Measurements from ENCODE around the gene CLDN8.

Gene CLDN8

DNA sequence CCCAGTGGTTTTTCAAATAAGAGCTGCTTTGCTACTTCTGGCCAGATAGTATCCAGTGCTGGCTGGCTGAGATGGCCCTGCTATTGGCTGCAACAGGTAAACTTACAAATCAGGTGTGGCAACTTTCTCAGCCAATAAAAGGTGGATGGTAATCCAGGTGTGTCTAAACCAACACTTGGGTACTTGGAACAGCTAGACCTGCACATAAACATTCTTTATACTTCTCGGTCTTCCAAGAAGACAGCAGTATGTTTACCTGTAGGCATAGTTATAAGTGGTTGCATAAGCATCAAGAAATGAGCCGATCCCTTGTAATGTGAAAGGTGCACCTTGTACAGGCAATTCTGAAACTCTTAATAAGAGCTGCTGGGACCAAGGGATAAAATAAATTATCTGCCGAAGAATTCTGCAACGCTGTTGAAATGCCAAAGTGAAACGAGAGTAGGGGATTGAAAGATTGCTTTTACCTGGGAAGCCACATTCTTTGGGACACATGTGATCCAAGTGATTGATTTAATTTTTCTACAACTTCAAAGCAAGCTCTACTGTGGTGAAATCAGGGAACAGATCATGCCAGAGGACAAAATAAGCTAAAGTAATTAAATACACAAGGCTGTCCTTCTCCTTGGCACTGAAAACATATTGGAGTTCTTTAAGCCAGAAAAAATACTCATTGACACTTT, at the start of gene CLDN8:
Gene CLDN8 (minus strand): TSS at position 57 of the 683 bp plus-strand sequence. CDS start 172 bp downstream, outside the sequence.
- in situ Hi-C loops (cut with MboI; ENCODE audit: low sequenced_read_pairs) = no loop called here

DNA sequence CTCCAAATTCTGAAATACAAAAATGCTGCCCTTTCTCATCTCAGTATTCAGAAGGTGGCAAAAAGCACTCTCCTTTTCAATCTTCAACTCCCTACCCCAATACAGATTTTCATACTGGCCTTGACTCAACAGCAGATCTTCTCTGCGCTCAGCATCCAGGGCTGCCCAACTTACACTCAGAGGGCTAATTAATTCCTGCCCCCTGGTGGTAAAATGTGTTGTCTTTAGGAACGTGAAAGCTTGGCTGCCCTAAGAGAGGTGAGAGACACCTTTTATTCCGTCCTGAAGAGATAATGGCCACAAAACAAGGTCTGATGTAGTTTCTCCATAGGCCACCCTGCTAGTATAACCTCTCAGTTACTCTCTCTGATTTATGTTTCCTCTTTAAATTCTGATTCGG, 41.9 kb upstream of the CLDN8 start:
- in situ Hi-C loops (cut with MboI; ENCODE audit: low sequenced_read_pairs) = no loop called here

DNA sequence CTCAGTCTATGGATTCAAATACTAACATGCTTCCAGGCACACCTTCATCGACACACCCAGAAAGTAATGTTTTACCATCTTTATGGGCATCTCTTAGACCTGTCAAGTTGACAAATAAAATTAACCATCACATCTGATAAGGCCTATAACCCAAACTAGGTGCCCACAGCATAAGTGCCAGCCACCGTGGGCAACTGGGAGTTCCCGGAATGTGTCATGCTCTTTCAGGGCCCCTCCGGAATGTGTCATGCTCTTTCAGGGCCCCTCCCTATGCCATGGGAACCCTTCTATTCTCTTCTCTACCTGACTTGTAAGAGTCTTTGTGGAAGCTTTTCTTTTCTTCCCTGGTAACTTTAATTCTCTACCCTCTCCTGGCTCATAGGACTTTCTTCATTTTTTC, 40.2 kb upstream of the CLDN8 start:
- in situ Hi-C loops (cut with MboI; ENCODE audit: low sequenced_read_pairs) = no loop called here

DNA sequence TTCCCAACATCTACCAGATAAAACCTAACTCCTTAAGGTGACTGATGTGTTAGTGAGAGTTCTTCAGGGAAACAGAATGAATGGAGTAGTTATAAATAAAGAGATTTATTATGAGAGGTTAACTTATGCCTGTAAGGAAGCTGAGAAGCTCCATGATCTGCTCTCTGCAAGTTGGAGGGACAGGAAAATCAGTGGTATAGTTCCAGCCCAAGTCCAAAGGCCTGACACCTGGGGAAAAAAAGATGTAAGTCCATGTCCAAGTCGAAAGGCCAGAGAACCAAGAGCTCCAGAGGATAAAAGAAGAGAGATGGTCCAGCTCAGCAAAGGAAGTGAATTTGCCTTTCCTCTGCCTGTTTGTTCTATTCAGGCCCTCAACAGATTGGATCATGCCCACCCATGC, 39.8 kb upstream of the CLDN8 start:
- in situ Hi-C loops (cut with MboI; ENCODE audit: low sequenced_read_pairs) = no loop called here

DNA sequence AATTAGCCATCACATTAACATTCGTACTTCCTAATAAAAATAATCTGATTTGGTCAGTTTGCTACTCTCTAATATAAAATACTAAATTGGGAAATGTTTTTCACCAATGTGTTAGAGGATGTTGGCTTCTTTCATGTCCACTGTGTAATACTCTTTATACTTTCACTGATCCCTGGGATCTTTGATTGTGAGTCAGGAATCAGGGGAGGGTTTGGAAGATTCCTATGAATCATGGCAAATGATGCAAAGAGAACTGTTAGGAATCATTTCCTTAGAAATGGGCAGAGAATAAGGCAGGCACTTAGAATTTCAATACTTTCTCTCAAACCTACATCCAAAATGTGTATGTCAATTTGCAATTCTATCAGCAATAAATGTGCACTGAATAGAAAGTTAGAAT, 35.9 kb upstream of the CLDN8 start:
- in situ Hi-C loops (cut with MboI; ENCODE audit: low sequenced_read_pairs) = no loop called here

DNA sequence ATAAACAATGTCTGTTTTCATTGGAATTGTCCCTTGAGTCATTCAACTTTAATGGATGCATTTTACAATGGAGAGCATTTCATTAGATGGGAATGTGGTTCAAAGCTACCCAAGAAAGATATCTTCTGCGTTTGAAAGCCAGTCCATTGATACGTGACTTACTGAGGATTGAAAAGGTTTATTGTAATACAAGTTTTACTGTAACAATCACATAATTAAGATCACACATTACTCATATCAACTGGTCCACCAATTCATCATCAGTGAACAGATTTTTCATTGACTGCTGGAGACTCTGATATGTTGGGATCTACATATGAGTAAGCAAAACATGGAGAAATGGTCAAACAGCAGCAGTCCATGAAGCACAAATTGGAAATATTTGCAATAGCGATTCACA, 34.0 kb upstream of the CLDN8 start:
- in situ Hi-C loops (cut with MboI; ENCODE audit: low sequenced_read_pairs) = no loop called here

DNA sequence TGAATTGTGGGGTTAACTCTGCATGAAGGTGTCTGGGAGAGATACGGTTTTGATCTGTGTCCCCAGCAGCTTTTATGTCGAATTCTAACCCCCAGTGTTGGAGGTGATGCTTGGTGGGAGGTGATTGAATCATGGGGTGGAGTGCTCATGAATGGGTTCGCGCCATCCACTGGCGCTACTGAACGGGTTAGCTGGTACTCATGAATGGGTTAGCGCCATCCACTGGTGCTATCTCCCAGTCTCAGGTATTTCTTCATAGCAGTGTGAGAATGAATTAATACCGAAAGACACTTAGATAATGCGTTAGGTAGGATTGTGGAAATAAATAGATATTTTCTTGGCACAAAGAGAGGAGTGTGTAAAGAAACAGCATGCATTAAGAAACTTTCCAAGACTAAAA, 32.9 kb upstream of the CLDN8 start:
- in situ Hi-C loops (cut with MboI; ENCODE audit: low sequenced_read_pairs) = no loop called here

DNA sequence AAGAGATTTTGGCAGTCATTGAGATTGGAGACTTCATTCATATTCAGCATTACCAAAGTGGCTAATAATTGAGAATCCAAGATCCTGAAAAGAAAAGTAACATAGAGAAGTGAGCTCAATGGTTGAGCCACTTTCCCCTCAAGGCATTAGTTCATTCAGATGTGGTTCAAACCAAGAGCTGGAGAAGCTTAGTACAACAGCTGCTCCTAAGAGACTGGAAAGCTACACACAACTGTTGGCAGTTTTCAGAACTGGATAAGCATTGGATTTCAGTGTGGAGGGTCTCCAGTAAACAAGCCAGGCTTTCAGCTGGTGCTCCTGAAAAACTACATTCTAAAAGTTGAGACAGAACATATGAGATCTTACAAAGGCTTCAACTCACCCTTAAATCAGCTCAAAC, 29.2 kb upstream of the CLDN8 start:
- in situ Hi-C loops (cut with MboI; ENCODE audit: low sequenced_read_pairs) = no loop called here

DNA sequence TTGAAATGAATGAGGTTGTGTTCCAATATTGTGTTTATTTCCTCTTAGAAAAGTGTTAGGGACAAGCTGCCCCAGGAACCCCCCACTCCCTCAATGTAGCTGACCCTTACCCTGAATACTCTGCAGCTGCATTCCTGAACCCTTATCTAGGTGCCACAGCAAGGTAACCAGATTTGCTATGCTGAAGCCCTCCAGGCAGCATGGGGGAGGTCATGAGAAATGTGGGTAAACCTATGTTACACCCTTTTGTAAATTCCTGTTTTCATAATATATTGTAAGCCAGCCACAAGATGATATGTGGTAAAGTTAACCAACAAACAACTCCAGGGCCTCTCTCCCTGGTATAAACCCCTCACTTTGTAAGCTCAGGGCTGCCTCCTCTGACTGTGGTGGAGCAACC, 27.8 kb upstream of the CLDN8 start:
- in situ Hi-C loops (cut with MboI; ENCODE audit: low sequenced_read_pairs) = no loop called here

DNA sequence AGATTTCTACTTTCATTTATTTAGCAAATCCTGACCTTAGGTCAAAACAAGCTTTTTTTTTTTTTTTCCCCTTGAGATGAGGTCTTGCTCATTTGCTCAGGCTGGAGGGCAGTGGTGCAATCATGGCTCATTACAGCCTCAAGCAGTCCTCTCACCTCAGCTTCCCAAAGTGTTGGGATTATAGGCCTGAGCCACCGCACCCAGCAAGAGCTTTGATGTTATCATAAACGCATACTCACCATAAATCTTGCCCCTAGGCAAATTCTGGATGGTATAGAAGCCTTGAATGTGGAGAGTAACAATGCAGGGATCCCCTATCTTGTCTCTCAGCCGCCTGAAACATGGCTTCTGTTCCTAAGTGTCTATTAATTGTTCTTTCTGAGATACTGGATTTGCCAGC, 24.8 kb upstream of the CLDN8 start:
- in situ Hi-C loops (cut with MboI; ENCODE audit: low sequenced_read_pairs) = no loop called here

DNA sequence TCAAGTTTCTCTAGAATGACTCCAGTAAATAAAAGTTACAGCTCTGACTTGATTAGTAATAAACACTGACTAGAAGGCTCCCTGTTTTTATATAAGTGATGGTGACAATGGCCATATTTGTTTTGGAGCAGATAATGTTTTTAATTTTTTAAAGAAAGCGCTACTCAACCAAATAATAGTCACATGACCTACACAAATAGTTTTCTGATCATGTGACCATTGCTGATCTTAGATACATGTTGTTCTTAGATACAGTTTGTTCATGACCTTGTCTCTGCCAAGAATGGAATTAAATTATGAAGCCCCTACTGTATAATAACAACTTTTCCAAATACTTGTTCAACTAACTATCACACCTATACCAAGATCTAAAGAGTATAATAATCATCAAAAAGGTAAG, 22.3 kb upstream of the CLDN8 start:
- in situ Hi-C loops (cut with MboI; ENCODE audit: low sequenced_read_pairs) = no loop called here

DNA sequence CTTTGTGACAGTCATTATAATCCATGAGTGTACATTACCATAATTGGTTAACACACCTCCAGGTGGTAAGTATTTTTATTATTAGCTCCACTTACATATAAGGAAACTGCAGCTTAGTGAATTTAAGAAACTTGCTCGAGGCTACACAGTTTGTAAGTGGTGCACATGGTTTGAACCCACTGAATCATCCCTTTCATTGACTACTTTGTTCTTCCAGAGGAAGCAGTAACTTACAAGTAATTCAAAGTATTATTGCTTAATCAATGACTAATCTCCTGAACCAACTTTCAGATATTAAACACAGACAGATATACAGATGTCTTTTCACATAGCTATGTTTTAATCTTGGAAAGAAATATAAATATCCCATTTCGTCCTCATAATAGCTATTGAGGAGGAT, 18.7 kb upstream of the CLDN8 start:
- in situ Hi-C loops (cut with MboI; ENCODE audit: low sequenced_read_pairs) = no loop called here

DNA sequence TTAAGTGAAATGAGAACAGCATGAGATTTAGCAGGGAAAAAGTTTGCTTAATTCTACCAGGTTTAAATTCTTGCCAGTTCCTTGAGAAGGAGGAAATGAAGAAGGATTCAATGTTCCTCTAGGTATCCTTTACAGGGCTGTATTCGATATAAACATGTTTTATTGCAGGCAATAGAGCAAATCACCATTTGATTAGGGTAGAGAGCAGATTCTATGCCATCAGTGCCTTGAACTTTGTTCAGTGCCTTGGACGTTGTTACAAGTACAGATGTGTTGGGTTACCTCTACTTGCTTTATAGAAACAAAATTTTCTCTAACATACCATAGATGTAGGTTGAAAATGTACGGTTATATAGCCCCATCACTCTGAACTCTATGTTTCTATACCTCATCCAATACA, 18.2 kb upstream of the CLDN8 start:
- in situ Hi-C loops (cut with MboI; ENCODE audit: low sequenced_read_pairs) = no loop called here

DNA sequence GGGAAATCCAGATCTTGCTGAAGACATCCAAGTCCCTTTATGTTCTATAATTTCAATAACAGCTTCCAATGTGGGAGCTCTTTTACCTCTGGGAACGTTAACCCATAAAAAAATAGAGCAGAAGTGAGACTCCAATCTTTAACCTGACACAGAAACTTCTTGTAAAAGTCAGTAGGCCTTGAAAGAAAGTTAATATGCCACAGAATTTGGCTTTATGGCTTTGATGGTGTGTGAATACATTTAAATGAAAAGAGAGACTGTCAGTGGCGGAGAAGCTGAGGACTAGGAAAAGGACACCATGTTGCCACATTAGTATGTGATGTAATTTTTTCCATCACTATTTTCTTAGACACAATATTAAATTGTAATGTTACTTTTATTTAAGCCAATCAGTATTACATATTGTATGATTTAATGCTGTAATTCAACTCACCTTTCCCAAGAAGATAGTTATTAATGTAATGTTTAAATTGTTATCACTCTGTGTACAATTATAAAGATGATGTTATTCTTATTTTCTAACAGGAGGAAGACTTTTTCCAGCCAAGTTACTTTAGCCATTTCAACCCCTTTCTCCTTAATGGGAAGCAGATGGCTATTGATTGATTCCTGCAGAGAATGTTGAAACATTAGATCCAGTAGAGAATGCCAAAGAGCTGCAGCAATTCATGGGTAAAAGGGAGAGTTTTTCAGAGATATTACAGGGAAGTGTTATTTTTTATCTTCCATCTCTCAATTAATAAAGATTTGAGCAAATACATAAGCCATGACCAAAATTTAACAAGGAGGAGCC, 17.5 kb upstream of the CLDN8 start:
- in situ Hi-C loops (cut with MboI; ENCODE audit: low sequenced_read_pairs) = no loop called here

DNA sequence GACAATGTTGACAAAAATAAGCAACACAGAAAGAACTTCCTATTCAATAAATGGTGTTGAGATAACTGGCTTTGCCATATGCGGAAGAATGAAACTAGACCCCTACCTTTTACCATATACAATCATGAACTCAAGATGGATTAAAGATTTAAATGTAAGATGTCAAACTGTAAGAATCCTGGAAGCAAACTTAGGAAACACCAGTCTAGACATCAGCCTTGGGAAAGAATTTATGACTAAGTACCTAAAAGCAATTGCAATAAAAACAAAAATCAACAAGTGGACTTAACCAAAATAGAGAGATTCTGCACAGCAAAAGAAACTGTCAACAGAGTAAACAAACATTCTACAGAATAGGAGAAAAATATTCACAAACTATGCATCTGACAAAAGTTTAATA, 16.1 kb upstream of the CLDN8 start:
- in situ Hi-C loops (cut with MboI; ENCODE audit: low sequenced_read_pairs) = no loop called here

DNA sequence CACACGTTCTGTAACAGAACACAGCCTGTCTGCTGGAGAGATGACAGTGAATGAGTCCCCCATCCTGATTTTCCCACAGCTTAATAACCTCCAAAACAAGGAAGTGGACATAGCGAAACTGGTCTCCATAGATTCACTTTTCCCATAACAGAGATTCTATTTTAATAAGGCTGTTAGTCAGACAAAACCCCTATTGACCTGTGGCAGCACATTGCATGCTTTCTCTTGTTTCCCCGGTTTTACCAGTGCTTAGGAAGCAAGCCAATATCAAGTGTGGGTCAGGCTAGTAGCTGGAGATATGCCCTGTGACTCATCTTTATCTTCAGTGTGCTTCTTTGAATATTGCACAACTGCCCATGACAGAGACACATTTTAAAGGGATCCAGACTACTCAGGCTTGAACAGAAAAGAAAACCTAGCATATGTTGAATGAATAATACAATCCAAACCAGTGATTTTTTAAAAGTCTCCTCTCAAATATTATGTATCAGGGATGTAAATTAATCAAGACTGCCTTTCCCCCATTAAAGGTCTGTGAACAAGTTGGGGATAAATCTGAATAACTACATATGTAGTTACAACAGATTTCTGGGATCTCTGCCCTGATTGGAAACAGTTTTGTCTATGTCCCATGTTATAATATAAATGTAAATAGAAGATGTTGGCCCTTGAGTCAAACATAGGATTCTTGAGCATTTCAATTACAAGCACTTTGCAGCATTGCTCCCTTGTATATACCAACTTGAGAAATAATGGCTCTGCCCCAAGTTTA, 11.9 kb upstream of the CLDN8 start:
- in situ Hi-C loops (cut with MboI; ENCODE audit: low sequenced_read_pairs) = no loop called here

DNA sequence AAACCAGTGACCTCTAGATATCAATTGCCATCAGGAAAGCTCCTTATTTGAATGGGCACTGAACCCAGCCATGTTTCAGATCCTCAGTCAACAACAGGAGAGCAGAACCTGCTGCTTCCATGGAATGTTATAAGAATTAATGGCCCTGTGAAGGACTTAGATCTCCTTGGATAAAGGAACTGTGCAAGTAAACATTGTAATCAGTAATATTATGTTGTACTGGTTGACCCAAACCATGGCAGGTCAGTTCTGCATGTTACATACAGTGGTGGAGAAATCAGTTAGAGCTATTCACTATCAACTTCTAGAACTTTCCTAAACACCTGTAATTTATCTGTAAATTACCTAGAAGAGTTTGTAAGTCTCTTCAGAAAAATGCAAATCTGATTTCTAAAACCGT, 11.2 kb upstream of the CLDN8 start:
- in situ Hi-C loops (cut with MboI; ENCODE audit: low sequenced_read_pairs) = no loop called here

DNA sequence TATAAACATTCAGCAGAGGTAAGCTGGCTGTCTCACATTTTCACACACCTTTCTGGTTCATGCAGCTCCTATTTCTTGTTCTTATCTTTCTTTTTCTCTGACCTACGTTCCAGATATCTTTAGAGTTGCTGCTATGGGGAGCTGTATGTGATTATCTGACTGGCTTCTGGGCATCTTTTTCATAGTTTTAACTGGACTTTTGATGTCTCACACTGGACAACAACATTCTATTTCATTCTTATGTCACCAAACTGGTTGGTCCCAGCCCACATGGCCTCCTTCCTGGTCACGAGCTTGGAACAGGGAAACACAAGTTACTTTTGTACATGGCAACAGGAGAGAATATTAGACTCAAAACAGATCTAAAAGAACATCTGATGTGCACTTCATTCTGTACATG, 7.7 kb upstream of the CLDN8 start:
- in situ Hi-C loops (cut with MboI; ENCODE audit: low sequenced_read_pairs) = no loop called here

DNA sequence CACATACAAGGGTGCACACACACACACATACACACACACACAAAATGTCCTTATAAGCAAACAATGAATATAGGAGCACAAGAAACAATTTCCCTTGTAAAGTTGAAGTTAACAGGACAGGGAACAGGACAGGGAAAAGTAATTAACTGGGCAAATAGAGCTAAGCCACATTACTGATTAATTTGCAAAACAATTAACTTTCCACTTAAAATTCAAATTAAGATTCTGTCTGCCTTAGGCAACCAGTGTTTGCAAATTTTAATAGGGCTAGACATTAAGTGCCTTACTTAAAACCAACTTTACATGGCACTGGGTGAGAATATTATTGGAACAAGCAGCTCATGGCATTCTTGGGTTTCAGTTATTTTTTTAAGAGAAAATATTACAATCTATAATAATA, 6.8 kb upstream of the CLDN8 start:
- in situ Hi-C loops (cut with MboI; ENCODE audit: low sequenced_read_pairs) = no loop called here

DNA sequence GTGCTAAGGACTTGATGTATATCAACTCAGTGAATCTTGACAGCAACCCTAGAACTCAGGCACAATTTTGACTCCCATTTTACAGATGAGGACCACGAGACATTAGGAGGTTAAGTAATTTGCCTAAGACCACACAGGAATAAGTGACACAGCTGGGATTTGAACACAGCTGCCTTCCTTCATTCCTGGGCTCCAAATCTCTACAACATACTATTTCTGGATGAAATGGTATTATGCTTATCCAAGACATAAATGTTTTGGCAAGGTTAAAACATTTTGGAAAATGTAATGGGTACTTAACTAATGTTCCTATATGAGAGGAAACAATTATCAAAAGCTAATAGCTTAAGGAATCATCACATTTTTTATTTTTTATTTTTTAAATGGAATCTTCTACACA, 4.8 kb downstream of the CLDN8 start:
- in situ Hi-C loops (cut with MboI; ENCODE audit: low sequenced_read_pairs) = no loop called here

DNA sequence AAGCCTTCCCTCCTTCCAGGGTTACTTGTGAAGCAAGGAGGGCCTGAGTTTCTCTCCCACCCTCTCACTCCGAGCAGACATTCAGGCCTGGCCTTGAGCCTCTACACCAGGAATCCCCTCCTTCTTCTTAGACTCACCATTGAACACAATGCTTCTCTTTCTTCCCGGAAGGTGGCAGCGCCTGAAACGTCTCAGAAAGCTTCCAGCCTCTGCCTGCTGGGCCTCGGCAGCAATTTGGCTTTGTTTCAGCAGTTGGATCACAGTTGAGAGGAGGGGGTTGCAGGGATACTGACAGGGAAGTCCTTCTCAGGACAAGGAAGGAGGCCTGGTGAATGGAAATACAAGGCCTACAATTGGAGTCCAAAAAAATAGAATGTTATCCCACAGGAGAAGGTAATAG, 6.3 kb downstream of the CLDN8 start:
- in situ Hi-C loops (cut with MboI; ENCODE audit: low sequenced_read_pairs) = no loop called here

DNA sequence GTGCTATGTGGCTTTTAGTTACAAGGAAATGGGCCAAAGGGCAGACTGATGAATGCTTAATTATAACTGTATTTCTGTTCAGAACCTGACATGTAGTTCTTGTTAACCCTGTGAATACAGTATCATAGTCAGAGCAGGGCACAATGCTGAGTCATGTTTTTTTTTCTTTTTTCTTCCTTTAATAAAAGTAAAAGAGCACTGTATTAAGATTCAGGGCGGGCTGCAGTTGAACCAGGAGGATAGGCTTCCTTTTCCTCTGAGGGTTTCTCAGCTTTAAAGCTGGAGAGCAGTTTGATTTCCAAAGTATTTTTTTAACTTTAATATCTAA, 8.7 kb downstream of the CLDN8 start:
- in situ Hi-C loops (cut with MboI; ENCODE audit: low sequenced_read_pairs) = no loop called here

Data from HL-60/S4 treated with phorbol 12-myristate 13-acetate at 8.2 ng/mL for 4 days and 3 days (cell line).